Activated naive CD8-positive, alpha-beta T cell (primary cell): ENCODE measurements around the gene ATF7IP2.
"Not testable (repeated sequence)": the region's sequence is repeated elsewhere in the genome, so short reads cannot be mapped to it uniquely, and the experiment has no call there.

Source experiments
- H3K27ac Mint-ChIP-seq: one replicate; pipeline ENCODE4 v1.8.0; 2021; ENCODE audit warnings: mixed read lengths
- H3K27me3 Mint-ChIP-seq: one replicate; pipeline ENCODE4 v1.8.0; 2021; ENCODE audit warnings: mixed read lengths
- H3K36me3 Mint-ChIP-seq: one replicate; pipeline ENCODE4 v1.8.0; 2021; ENCODE audit warnings: mixed read lengths
- H3K4me1 Mint-ChIP-seq: one replicate; pipeline ENCODE4 v1.8.0; 2021; ENCODE audit warnings: low read depth, mixed read lengths
- H3K4me3 Mint-ChIP-seq: one replicate; pipeline ENCODE4 v1.8.0; 2021; ENCODE audit warnings: mild to moderate bottlenecking, mixed read lengths
- H3K9me3 Mint-ChIP-seq: one replicate; pipeline ENCODE4 v1.8.0; 2021; ENCODE audit warnings: low read depth, mixed read lengths

ATF7IP2 gene

GRCh38 chr16:10405386-10405939, 19.6 kb downstream of the ATF7IP2 start:
- Mint-ChIP-seq H3K27ac (no peak overlapping the region), H3K36me3 (peaks cover 55% of the 10 kb centered on the region), H3K27me3 (no peaks in the 10 kb centered on the region), H3K9me3 (peaks cover 36% of the 10 kb centered on the region), H3K4me1 (peaks cover 23% of the 10 kb centered on the region), H3K4me3 (no peak overlapping the region)

GRCh38 chr16:10408824-10409381, 23.0 kb downstream of the ATF7IP2 start:
- H3K4me1 Mint-ChIP-seq, result peaks cover 10% of the 10 kb centered on the region
- peaks cover 28% of the 10 kb centered on the region for H3K9me3 Mint-ChIP-seq
- H3K4me3 Mint-ChIP-seq, result no peak overlapping the region
- peaks cover 48% of the 10 kb centered on the region for H3K36me3 Mint-ChIP-seq
- no peaks in the 10 kb centered on the region for H3K27me3 Mint-ChIP-seq
- H3K27ac Mint-ChIP-seq, result no peak overlapping the region

GRCh38 chr16:10409713-10410112, 23.9 kb downstream of the ATF7IP2 start:
- H3K27me3 Mint-ChIP-seq, result not testable (repeated sequence)

GRCh38 chr16:10410469-10410868, 24.6 kb downstream of the ATF7IP2 start:
- H3K9me3 Mint-ChIP-seq, result peaks cover 35% of the 10 kb centered on the region
- no peak overlapping the region for H3K27ac Mint-ChIP-seq
- H3K4me1 Mint-ChIP-seq, result peaks cover 10% of the 10 kb centered on the region
- peaks cover 57% of the 10 kb centered on the region for H3K36me3 Mint-ChIP-seq
- no peak overlapping the region for H3K4me3 Mint-ChIP-seq
- no peaks in the 10 kb centered on the region for H3K27me3 Mint-ChIP-seq

More at GRCh38 chr16:10409713-10410112, 23.9 kb downstream of the ATF7IP2 start:
- H3K4me3 Mint-ChIP-seq, result not testable (repeated sequence)
- peaks cover 28% of the 10 kb centered on the region for H3K9me3 Mint-ChIP-seq
- peaks cover 52% of the 10 kb centered on the region for H3K36me3 Mint-ChIP-seq
- H3K4me1 Mint-ChIP-seq, result peaks cover 10% of the 10 kb centered on the region
- peak overlapping the region; percentile 4 for H3K27ac Mint-ChIP-seq

GRCh38 chr16:10412935-10413601, 27.2 kb downstream of the ATF7IP2 start:
- H3K36me3 Mint-ChIP-seq, result peaks cover 59% of the 10 kb centered on the region
- no peaks in the 10 kb centered on the region for H3K27me3 Mint-ChIP-seq
- H3K9me3 Mint-ChIP-seq, result peaks cover 44% of the 10 kb centered on the region
- no peak overlapping the region for H3K4me3 Mint-ChIP-seq
- H3K27ac Mint-ChIP-seq, result no peak overlapping the region
- H3K4me1 Mint-ChIP-seq, result peaks cover 10% of the 10 kb centered on the region

GRCh38 chr16:10418204-10418603, 32.3 kb downstream of the ATF7IP2 start:
- not testable (repeated sequence) for H3K27me3 Mint-ChIP-seq, H3K4me3 Mint-ChIP-seq, H3K4me1 Mint-ChIP-seq, H3K27ac Mint-ChIP-seq
- peaks cover 27% of the 10 kb centered on the region for H3K9me3 Mint-ChIP-seq
- H3K36me3 Mint-ChIP-seq, result peaks cover 64% of the 10 kb centered on the region

- H3K4me1 Mint-ChIP-seq, result peaks cover 1% of the 10 kb centered on the region
- peaks cover 64% of the 10 kb centered on the region for H3K36me3 Mint-ChIP-seq
- no peaks in the 10 kb centered on the region for H3K27me3 Mint-ChIP-seq
- H3K4me3 Mint-ChIP-seq, result no peak overlapping the region
- H3K27ac Mint-ChIP-seq, result no peak overlapping the region
- peaks cover 31% of the 10 kb centered on the region for H3K9me3 Mint-ChIP-seq
Measured at GRCh38 chr16:10419701-10420100, 33.8 kb downstream of the ATF7IP2 start.

- H3K9me3 Mint-ChIP-seq, result peaks cover 17% of the 10 kb centered on the region
- H3K27me3 Mint-ChIP-seq, result no peaks in the 10 kb centered on the region
- no peak overlapping the region for H3K27ac Mint-ChIP-seq
- peaks cover 58% of the 10 kb centered on the region for H3K36me3 Mint-ChIP-seq
- H3K4me1 Mint-ChIP-seq, result peaks cover 2% of the 10 kb centered on the region
- no peak overlapping the region for H3K4me3 Mint-ChIP-seq
Measured at GRCh38 chr16:10421596-10421995, 35.7 kb downstream of the ATF7IP2 start.

- Mint-ChIP-seq H3K4me3 (no peak overlapping the region), H3K4me1 (peaks cover 2% of the 10 kb centered on the region), H3K9me3 (peaks cover 3% of the 10 kb centered on the region), H3K27ac (no peak overlapping the region), H3K27me3 (no peaks in the 10 kb centered on the region), H3K36me3 (peaks cover 24% of the 10 kb centered on the region)
Measured at GRCh38 chr16:10428433-10429168, 42.7 kb downstream of the ATF7IP2 start.

GRCh38 chr16:10429299-10429969, 43.6 kb downstream of the ATF7IP2 start:
- not testable (repeated sequence) for H3K4me3 Mint-ChIP-seq, H3K9me3 Mint-ChIP-seq, H3K27me3 Mint-ChIP-seq, H3K27ac Mint-ChIP-seq, H3K4me1 Mint-ChIP-seq
- peaks cover 24% of the 10 kb centered on the region for H3K36me3 Mint-ChIP-seq

- H3K9me3 Mint-ChIP-seq, result peaks cover 7% of the 10 kb centered on the region
- H3K4me1 Mint-ChIP-seq, result no peaks in the 10 kb centered on the region
- no peak overlapping the region for H3K27ac Mint-ChIP-seq
- no peaks in the 10 kb centered on the region for H3K27me3 Mint-ChIP-seq
- H3K36me3 Mint-ChIP-seq, result peaks cover 59% of the 10 kb centered on the region
- H3K4me3 Mint-ChIP-seq, result no peak overlapping the region
Measured at GRCh38 chr16:10441726-10442125, 55.9 kb downstream of the ATF7IP2 start.

- H3K27me3 Mint-ChIP-seq, result no peaks in the 10 kb centered on the region
- peaks cover 79% of the 10 kb centered on the region for H3K36me3 Mint-ChIP-seq
- H3K27ac Mint-ChIP-seq, result no peak overlapping the region
- no peak overlapping the region for H3K4me3 Mint-ChIP-seq
- H3K9me3 Mint-ChIP-seq, result peaks cover 15% of the 10 kb centered on the region
- H3K4me1 Mint-ChIP-seq, result peaks cover 3% of the 10 kb centered on the region
Measured at GRCh38 chr16:10447289-10447688, 61.4 kb downstream of the ATF7IP2 start.

GRCh38 chr16:10452208-10453158, 66.6 kb downstream of the ATF7IP2 start:
- H3K36me3 Mint-ChIP-seq, result peaks cover 62% of the 10 kb centered on the region
- not testable (repeated sequence) for H3K27ac Mint-ChIP-seq, H3K27me3 Mint-ChIP-seq, H3K4me3 Mint-ChIP-seq
- H3K4me1 Mint-ChIP-seq, result peaks cover 24% of the 10 kb centered on the region
- H3K9me3 Mint-ChIP-seq, result peaks cover 10% of the 10 kb centered on the region

- Mint-ChIP-seq H3K4me1 (peaks cover 24% of the 10 kb centered on the region), H3K4me3 (no peak overlapping the region), H3K27me3 (no peaks in the 10 kb centered on the region), H3K27ac (no peak overlapping the region), H3K36me3 (peaks cover 60% of the 10 kb centered on the region), H3K9me3 (peaks cover 10% of the 10 kb centered on the region)
Measured at GRCh38 chr16:10453159-10453510, 67.3 kb downstream of the ATF7IP2 start.
